SK-N-SH (cell line): ENCODE data around the gene PCF11.

Source experiments
- ELF1 ChIP-seq: IDR thresholded peaks from 2 replicates; pipeline ENCODE4 v1.4.0; 2012
- EZH2phosphoT487 ChIP-seq: fragments of 200-600 bp; sonication (generic); IDR thresholded peaks from 2 replicates; pipeline ENCODE4 v1.6.1; 2017; ENCODE audit warnings: low read depth, mixed run types, mild to moderate bottlenecking, antibody characterized with exemption, moderate library complexity, borderline replicate concordance
- FOSL2 ChIP-seq: IDR thresholded peaks from 2 replicates; pipeline ENCODE4 v1.4.0; 2012; ENCODE audit warnings: low read depth, mild to moderate bottlenecking, moderate library complexity, borderline replicate concordance
- REST ChIP-seq: IDR thresholded peaks from 2 replicates; pipeline ENCODE4 v1.6.1; 2012; ENCODE audit warnings: mild to moderate bottlenecking, low read depth, low read length, moderate library complexity
- RXRA ChIP-seq: IDR thresholded peaks from 2 replicates; pipeline ENCODE4 v1.4.0; 2012; ENCODE audit warnings: low read depth, mild to moderate bottlenecking, borderline replicate concordance
- TF ChIP-seq, protein P1 (sequence below): fragments of 200-600 bp; sonication (generic); IDR thresholded peaks from 2 replicates; pipeline ENCODE4 v1.6.1; 2017; ENCODE audit warnings: antibody characterized with exemption, mild to moderate bottlenecking, moderate library complexity

- TF ChIP-seq, protein P1, sequence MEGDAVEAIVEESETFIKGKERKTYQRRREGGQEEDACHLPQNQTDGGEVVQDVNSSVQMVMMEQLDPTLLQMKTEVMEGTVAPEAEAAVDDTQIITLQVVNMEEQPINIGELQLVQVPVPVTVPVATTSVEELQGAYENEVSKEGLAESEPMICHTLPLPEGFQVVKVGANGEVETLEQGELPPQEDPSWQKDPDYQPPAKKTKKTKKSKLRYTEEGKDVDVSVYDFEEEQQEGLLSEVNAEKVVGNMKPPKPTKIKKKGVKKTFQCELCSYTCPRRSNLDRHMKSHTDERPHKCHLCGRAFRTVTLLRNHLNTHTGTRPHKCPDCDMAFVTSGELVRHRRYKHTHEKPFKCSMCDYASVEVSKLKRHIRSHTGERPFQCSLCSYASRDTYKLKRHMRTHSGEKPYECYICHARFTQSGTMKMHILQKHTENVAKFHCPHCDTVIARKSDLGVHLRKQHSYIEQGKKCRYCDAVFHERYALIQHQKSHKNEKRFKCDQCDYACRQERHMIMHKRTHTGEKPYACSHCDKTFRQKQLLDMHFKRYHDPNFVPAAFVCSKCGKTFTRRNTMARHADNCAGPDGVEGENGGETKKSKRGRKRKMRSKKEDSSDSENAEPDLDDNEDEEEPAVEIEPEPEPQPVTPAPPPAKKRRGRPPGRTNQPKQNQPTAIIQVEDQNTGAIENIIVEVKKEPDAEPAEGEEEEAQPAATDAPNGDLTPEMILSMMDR, result no peak
- no peak for TF ChIP-seq EZH2phosphoT487
- no peak for TF ChIP-seq REST
- TF ChIP-seq RXRA, result no peak
- no peak for TF ChIP-seq ELF1
- no peak for TF ChIP-seq FOSL2
These were observed 9.0 kb upstream of the PCF11 start for GRCh38 chr11:83147895-83148294.
